Stimulated activated CD8-positive, alpha-beta memory T cell treated with anti-CD3 and anti-CD28 coated beads, Interleukin-4, amount 100 ng/mL, for 24 hours (primary cell): ENCODE data around the gene NPIPA8.
"Not testable (repeated sequence)": the region's sequence is repeated elsewhere in the genome, so short reads cannot be mapped to it uniquely, and the experiment has no call there.

Experiments used
- DNase-seq: peaks from one replicate; pipeline ENCODE4 v3.0.0-alpha.2; 2020; ENCODE audit warnings: low read depth

Gene NPIPA8

DNA sequence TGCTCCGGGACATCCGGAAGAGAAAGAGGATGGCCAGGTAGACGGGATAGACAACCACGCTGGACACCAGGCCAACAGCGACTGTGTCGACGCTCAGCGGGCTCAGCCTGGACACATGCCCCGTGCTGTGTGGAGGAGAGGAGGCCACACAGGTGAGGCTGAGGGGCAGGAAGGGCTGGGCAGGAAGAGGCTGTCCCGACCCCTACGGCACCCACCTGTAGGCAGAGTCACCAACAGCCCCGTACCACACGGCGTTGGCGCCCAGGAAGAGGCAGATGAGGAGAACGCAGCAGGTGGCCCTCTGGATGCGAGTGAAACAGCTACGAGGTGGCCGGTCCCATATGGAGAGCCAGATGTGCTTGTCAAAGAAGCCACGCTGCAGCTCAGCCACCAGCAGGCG lies at the start of gene NPIPA8:
TSS of gene NPIPA8 (minus strand) at position 101 of the 400 bp plus-strand sequence. CDS start 4,074 bp downstream, outside the sequence.
- not testable (repeated sequence) for DNase-seq

DNA sequence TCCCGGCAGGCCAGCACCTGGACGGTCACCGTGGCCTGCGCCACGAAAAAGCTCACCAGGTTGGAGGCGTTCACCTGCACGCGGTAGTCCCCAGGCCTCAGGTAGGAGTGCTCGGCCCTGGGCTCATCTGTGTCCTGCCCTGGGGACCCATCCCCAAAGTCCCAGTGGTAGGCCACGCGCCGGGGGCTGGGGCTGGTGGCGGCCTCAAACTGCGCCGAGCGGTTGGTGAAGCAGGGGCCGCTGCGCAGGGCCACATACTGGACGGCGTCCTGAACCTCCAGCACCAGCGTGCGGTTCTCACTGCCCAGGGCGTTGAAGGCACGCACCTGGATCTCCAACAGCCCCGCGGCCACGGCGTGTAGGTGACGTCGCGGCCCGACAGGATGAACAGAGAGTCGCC lies 48.7 kb upstream of the NPIPA8 start:
- not testable (repeated sequence) for DNase-seq

DNA sequence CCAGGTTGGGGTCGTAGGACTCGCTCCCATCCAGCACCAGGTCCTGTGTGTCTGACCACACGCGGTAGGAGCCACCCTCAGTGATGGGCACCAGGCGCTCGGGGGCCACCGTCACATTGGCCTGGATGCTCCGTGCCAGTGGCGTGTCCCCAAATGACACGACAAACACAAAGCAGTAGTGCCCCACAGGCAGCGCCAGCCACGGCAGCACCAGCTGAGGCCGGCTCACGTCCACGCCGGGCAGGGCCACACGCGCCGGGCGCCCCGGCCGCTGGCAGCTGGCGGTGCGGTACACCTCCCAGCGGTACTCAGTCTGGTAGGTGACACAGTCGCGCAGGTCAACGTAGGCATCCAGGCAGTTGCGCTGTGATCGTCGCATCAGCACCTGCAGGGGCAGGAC lies 48.3 kb upstream of the NPIPA8 start:
- not testable (repeated sequence) for DNase-seq

DNA sequence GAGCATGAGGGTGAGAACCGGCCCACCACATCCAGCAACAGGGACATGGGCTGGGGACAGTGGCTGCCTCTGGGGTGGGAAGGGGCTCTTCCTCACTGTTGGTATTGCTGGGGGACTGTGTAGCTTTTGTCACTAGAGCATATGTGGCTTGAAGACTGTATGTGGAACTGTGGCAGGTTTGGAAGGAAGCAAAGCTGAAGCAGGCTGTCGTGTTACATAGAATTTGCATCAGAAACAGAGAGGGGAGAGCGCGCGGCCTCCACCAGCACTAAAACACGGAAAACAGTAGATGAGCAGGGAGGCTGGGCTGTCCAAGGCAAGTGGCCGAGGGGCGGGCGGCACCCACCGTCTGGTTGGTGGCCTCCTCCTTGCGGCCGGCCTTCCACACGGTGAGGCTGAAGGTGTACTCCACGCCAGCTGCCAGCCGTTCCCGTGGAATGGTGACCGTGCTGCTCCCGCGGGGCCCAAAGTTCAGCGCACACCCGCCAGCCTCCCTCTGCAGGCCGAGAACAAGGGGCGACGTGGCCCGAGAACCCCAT lies 47.6 kb upstream of the NPIPA8 start:
- DNase-seq: not testable (repeated sequence)

DNA sequence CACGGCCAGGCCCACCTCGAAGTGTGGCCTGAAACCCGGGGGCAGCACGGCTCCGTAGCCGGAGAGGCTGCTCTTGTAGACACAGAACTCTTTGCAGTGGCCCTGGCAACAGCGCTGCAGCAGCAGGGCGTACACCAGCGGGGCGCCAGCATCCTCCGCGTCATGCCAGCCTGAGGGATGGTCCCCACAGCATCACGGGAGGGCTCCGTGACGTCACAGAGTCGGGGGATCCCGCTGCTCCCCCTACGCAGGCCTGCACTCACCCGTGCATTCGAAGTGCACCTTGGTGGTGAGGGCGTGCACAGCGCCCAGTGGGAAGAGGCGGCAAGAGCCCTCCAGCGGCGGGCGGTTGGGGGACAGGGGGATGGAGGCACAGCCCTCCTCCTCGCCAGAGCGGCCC lies 46.2 kb upstream of the NPIPA8 start:
- DNase-seq: not testable (repeated sequence)

DNA sequence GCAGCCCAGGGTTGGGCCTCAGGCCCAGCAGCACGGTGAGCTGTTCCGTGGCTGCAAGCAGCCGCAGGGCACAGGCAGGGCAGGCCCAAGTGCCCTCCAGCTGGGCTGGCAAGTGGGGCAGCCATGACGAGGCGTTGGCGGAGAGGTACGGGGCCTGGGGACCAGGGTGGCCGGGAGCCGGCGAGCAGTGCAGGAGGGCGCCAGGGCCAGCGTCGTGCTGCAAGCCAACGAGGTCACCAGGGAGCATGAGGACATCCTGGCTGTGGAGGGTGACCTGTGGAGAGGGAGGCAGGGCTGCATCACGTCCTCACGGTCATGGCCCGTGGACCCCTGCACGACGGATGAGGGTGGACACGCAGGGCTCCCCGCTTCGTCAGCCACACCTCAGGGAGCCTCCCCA lies 11.2 kb upstream of the NPIPA8 start:
- DNase-seq: not testable (repeated sequence)

DNA sequence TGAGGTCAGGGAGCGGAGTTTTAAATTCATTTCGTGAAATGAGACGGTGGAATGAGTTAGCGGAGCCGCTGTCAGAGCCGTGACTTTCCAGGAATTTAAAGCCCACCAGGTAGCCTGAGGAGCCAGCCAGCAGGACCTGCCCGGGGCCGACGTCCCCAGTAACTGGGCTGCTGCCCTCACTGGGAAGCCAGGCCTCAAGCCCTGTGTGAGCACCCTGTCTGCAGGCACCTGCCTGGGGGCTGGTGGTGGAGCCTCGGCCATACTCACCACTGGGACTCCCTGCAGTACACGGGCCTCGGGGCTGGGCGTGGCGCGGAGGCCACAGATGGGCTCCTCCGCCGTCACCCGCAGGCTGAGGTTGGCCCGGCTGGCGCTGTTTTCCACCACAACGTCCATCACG lies 10.5 kb upstream of the NPIPA8 start:
- not testable (repeated sequence) for DNase-seq

DNA sequence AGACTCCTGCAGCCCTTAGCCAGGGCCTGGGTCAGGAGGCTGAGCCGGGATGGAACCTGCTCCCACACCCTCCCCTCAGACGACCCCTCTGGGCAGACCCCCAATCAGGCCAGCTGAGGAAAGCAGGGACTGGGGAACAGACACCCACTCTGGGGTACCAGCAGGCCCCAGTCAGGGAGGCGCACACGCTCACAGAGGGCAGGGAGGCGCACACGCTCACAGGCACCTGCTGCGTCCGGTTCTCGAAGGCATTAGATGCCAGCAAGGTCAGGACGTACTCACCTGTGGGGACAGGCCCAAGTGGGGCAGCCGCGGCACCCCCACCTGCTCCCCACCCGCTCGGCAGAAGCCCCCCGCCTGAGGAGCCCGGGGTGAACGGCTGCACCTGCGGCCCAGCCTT lies 8.1 kb upstream of the NPIPA8 start:
- DNase-seq: not testable (repeated sequence)

DNA sequence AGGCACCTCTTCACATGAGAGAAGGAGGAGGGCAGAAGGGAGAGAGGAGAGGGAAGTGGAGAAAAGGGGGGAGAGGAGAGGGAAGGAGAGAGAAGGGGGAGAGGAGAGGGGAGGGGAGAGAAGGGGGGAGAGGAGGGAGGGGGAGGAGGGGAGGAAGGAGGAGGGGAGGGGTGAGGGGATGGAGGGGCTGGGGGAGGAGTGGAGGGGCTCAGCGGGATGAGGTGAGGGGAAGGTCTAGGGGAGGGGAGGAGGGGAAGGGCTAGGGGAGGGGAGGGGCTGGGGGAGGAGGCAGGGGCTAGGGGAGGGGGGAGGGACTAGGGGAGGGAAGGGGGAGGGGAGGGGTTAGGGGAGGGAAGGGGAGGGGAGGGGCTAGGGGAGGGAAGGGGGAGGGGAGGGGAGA lies 5.5 kb upstream of the NPIPA8 start:
- not testable (repeated sequence) for DNase-seq

DNA sequence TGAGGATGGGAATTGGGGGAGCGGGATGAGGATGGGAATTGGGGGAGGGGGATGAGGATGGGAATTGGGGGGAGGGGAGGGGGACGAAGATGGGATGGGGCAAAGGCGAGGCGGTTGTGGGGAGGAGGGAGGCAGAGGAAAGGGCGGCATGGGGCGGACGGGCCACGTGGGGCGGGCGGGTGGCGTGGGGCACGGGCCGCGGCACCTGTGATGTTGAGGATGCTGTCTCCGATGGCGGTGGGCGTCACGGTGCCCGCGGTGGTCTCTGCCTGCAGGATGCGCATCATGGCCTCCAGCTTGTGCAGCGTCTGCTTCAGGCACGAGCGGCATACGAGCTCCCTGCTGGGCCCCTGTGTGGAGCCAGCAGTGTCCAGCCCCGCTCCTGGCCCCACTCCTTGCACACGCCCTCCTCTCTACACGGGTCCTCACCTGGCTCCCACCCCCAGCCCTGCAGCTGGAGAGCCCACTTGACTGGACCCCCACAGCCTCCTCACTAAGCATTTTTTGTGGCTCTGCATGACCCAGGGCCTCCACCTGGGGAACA lies 5.0 kb upstream of the NPIPA8 start:
- not testable (repeated sequence) for DNase-seq

DNA sequence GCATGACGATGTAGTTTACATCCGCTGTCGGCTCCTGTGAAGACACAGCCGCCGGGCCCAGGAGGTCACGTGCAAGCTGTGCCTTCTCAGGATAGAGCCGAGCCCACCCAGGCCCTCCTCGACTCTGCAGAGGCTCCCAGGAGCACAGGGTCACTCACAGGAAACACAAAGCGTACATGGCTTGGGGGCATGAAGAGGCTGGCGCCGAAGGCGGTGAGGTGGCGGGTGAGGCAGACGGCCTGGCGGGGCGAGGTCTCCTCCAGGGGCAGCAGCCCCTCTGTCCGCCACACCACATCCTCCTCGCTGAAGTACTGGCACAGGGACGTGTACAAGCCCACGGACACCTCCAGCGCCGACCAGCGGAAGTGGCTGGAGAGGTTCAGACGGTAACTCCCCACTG lies 2.7 kb upstream of the NPIPA8 start:
- DNase-seq: not testable (repeated sequence)

DNA sequence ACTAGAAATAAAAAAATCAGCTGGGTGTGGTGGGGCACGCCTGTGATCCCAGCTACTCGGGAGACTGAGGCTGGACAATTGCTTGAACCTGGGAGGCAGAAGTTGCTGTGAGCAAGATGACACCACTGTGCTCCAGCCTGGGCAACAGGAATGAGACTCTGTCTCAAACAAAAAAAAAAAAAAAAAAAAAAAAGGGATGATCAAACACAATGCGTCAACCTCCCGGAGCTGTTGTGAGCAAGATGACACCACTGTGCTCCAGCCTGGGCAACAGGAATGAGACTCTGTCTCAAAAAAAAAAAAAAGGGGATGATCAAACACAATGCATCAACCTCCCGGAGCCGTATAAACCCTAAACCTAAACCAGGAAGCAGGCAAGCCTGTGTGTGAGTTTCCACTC lies 24.7 kb downstream of the NPIPA8 start:
- not testable (repeated sequence) for DNase-seq

DNA sequence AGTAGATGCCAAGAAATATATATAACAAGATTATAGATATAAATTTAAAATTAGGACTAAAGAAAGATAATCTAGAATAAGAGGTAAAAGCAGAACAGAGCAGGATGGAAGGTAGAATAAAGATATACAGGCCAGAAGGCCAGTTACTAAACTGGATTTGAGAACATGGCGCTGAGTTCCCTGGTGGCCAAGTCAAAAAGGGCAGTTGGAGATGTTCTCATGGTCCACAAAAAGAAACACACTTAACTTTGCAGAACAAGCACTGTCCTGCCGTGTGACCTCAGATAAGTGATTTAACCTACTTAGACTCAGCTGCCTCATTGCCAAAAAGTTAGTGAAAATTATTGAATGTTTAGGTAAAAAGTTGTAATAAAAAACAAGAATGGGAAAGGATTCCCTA lies 27.4 kb downstream of the NPIPA8 start:
- not testable (repeated sequence) for DNase-seq

DNA sequence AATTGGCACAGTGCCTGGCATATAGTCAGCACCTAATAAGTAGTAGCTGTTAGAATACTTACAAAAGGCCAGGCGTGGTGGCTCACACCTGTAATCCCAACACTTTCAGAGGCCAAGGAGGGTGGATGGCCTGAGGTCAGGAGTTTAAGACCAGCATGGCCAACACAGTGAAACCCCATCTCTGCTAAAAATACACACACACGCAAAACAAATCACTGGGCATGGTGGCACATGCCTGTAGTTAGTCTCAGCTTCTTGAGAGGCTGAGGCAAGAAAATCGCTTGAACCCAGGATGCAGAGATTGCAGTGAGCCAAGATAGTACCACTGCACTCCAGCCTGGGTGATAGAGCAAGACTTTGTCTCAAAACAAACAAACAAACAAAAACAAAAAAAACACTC lies 29.3 kb downstream of the NPIPA8 start:
- DNase-seq: not testable (repeated sequence)

DNA sequence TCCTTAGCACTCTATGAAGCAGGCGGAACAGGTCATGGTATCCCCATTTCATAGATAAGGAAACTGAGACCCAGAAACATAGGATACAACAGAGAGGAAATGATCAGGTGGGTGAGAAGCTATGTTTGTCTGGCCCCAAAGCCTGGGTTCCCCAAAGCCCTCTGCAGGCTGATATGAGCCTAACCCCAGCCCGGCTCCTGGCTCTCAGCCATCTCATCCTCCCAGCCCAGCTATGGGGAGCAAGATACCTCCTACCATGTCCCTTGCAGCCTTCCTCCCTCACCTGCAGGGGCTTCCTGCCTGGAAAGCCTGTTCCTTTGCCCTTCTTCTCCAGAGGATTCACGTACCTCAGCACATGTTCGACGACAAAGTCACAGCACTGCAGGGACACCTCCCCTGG lies 30.5 kb downstream of the NPIPA8 start:
- DNase-seq: not testable (repeated sequence)

DNA sequence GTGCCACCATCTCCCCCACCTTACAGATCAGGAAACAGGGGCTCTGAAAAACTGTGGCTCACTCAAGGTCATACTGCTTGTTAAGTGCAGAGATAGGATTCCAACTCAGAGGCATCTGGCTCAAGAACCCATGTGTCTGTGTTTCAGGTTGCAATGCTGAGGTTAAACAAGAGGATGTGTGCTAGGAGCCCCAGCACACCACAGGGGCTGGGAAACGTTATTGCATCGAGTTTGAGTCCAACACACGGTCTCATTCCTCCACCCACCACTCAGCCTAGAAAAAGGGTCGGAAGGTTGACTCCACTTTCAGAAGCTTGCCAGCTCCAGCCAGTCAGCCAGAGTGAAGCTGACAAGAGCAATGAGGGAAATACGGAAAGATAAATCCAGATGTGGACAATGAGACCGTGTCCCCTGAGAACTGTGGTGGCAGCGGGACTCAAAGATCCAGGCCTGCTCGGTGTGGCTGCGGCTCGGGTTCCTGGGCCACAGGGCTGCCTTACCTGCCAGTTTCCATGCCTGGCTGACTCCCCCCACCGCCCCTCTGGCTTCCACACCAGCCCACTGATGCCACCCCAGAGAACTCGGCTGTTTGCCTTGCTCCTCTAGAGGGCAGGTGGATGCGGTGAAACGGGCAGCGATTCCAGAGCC lies 33.4 kb downstream of the NPIPA8 start:
- not testable (repeated sequence) for DNase-seq

DNA sequence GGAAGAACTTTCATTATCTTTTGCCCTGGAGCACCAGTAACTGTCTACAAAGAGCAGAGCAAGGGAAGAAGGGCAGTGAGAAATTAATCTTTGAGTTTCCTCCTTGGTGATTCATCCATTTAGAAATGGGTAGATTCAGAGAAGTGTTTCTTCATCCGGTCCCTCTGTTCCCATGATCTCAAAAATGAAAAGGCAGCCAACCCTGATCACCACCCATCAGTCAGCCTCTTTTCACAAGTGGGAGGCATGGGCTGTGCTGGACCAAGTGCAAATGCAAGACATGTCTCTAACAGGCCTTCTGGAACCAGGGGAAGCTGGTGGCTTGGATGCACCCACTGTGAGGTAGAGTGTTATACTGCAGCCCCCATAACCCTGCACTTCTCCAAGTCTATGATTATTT lies 38.8 kb downstream of the NPIPA8 start:
- not testable (repeated sequence) for DNase-seq

DNA sequence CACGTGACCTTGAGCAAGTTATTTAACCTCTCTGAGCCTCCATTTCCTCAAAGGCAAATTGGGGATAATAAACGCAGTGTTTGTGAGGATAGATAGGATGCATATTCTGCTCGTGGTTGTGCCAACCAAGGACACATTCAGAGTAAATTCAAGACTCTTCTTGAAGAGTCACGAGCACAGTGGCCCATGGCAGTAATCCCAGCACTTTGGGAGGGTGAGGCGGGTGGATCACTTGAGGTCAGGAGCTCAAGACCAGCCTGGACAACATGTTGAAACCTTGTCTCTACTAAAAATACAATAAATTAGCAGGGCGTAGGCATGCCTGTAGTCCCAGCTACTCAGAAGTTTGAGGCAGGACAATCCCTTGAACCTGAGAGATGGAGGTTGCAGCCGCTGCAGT lies 39.6 kb downstream of the NPIPA8 start:
- not testable (repeated sequence) for DNase-seq

DNA sequence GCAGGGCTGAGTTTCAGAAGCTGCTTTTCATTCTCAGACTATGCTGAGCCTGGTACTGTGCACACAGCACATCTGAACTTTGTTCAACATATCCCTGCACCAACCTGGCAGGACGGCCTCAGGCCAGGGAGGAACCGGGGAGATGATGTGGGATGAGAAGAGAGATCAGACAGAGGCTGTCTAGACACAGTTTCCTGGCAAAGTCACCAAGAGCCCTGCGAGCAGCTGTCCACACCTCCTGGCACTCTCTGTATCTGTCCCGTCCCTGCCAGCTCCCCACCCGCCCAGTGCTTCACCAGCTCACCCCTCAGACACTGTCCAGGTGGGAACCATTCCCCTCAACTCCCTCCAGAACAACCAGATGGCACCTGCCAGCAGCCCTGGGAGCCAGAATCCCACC lies 42.2 kb downstream of the NPIPA8 start:
- not testable (repeated sequence) for DNase-seq

DNA sequence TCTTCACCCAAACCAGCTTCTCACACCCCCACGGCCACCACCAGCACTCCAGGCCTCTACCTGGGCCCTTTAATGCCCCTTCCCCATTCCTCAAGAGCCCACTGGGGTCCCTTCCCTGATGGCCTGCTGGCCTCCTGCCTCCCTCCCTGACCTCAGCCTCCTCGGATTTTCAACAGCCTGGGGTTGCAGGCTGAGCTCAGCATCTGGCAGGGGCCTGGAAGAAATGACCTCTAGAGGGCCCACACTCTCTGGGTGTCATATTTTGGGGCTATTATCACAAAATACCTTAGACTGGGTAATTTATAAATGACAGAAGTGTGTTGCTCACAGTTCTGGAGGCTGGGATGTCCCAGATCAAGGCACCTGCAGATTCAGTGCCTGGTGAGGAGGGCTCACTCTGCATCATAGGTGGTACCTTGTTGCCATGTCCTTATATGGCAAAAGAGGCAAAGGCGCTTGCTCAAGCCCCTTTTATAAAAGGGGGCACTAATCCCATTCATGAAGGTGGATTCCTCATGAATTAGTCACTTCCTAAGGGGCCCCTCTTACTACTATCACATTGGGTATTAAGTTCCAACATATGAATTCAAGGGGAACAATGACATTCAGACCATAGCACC lies 43.1 kb downstream of the NPIPA8 start:
- not testable (repeated sequence) for DNase-seq

DNA sequence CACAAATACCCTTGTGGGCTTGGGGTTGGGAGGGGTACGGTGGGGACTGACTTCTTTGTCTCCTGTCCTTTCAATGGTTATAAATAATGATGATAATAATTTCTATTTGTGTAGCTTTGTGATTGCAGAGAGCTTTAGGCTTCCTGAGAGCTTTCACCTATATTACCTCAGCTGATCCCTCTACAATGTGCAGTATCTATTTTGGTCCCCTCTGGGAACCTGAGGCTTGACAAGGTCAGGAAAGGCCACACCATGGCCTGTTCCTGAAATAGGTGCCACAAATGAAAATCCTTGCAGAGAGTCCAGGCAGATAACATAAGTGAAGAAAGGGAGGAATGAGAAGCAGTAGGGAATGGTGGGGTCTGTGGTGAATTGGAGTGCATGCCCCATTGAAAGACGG lies 45.6 kb downstream of the NPIPA8 start:
- not testable (repeated sequence) for DNase-seq

DNA sequence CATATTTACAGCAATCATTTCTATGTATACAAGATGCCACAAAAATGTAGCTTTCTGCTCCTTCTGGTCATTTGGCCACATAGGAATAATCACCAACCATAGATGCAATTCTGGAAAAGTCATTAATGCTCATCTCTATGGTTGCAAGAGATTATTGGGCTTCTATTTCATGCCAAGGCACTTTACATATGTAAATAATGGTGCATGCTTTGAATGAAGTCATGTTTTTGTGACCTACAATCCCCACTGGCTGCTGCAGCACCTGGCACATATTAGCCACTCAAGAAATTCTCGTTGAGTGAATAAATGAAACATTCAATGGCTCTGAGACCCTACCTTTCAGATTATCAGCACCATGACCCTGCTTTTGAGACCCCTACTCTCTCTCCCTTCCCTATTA lies 50.2 kb downstream of the NPIPA8 start:
- not testable (repeated sequence) for DNase-seq

DNA sequence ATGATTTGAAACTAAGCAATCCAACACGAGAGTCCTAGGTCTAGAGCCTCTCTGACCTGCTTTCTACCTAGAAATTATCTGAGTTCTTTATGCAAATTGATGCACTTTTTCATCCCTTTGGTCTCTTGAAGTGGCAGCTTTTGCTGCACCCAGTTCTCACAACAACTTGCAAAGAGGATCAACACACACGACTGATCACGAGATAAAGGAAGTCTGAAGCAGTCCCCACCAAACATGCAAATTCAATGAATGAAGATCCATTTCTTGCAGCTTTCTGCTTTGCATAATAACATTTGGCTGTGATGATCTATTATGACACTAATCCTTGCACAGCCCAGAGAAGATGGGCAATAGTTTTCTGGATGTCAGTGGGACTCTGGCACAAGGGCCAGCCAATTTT lies 56.2 kb downstream of the NPIPA8 start:
- not testable (repeated sequence) for DNase-seq
